Testis (tissue), 3 donors: ENCODE data around the gene NEK2. TPM values are rescaled to one million over a fixed set of nuclear protein-coding genes. Genes with fewer than 3 reads are reported as not detected.
A peak's percentile ranks its signal among the peaks of the same experiment; 100 is the strongest.

ENCODE experiments used
- DNase-seq: peaks from one replicate; pipeline ENCODE4 v3.0.0-alpha.2; 2019
- H3K27ac ChIP-seq, 2 donors: fragments of 200-600 bp; sonication (generic); one replicate each; pipeline ENCODE4 v1.5.1; 2019
- H3K27me3 ChIP-seq: fragments of 200-600 bp; sonication (generic); one replicate; pipeline ENCODE4 v1.5.1; 2019
- H3K36me3 ChIP-seq: fragments of 200-600 bp; sonication (generic); one replicate; pipeline ENCODE4 v1.5.1; 2017; ENCODE audit warnings: low read depth; ENCODE audit errors: missing control alignments
- H3K4me1 ChIP-seq: fragments of 200-600 bp; sonication (generic); one replicate; pipeline ENCODE4 v1.5.1; 2019
- H3K4me3 ChIP-seq, 2 donors: fragments of 200-600 bp; sonication (generic); one replicate each; pipeline ENCODE4 v1.5.1; 2017 to 2019
- H3K9me3 ChIP-seq: fragments of 200-600 bp; sonication (generic); one replicate; pipeline ENCODE4 v1.5.1; 2017
- CTCF ChIP-seq, 3 experiments: fragments of 450-650 bp in 2 of 3; fragments of 200-600 bp in 1 of 3; sonication (generic) in 1 of 3; IDR thresholded peaks; one replicate each; pipeline ENCODE4 v1.5.1; 2016 to 2019; ENCODE audit warnings: antibody characterized with exemption in 3 of 3, mild to moderate bottlenecking in 2 of 3, moderate library complexity in 1 of 3
- POLR2A ChIP-seq: fragments of 450-650 bp; IDR thresholded peaks from one replicate; pipeline ENCODE4 v1.6.1; 2017; ENCODE audit warnings: antibody characterized with exemption, mild to moderate bottlenecking, moderate library complexity
- WGBS, 2 donors: methylation state at CpG; one replicate each; pipeline ENCODE4 v1.1.5; 2018; 5-methylcytosine and 5-hydroxymethylcytosine counted together
- intact Hi-C: fragments of 100-400 bp; cut with DNase I; formaldehyde crosslinking; loops from one replicate; pipeline ENCODE4 v1.15.1; 2023; ENCODE audit warnings: low total_unique reads
- polyA plus RNA-seq: library from polyadenylated mRNA; stranded (reverse); fragments of 350-450 nt; fragmentation: Illumina TruSeq; extraction: RNeasy Lipid Tissue Mini Kit (QIAGEN cat#74804); gene quantifications from one replicate; pipeline ENCODE4 v1.2.3, GENCODE V29; 2014; ENCODE audit warnings: low read depth, low replicate concordance; ENCODE audit not compliant: insufficient read depth
- total RNA-seq, 2 donors: library from RNA; depleted of rRNA; stranded (reverse); fragments of >200 nt; gene quantifications; one replicate each; pipeline ENCODE4 v1.2.3, GENCODE V29; 2016

Gene NEK2
- total and polyA plus RNA-seq, 3 donors from 2014 or later: 40.0 to 126 (median 53.9) TPM

GRCh38 chr1:211653293-211653692, 22.1 kb downstream of the NEK2 start:
- no peak for DNase-seq
- H3K27me3 ChIP-seq: no peaks in the 10 kb centered on the region

GRCh38 chr1:211652371-211652770, 23.1 kb downstream of the NEK2 start:
- 89 to 90% methylated on average over 4 to 6 of the region's 6 CpGs for WGBS, 2 donors
- TF ChIP-seq CTCF (IDR thresholded peaks at IDR 0.05) (no peak), POLR2A (no peak)
- intact Hi-C loops: loop anchor here (5.0 to 10.0 kb wide), 3 partner anchors 78 to 318 kb away; partner anchors contain the start of gene SLC30A1
- Histone ChIP-seq H3K4me1 (no peaks in the 10 kb centered on the region), H3K4me3 (no peak overlapping the region), H3K27ac (no peak overlapping the region), H3K36me3 (no peaks in the 10 kb centered on the region), H3K27me3 (no peaks in the 10 kb centered on the region), H3K9me3 (no peaks in the 10 kb centered on the region)
- no peak for DNase-seq

More at GRCh38 chr1:211653293-211653692, 22.1 kb downstream of the NEK2 start:
- Histone ChIP-seq H3K4me1 (no peaks in the 10 kb centered on the region), H3K36me3 (no peaks in the 10 kb centered on the region), H3K4me3 (no peak overlapping the region), H3K27ac (no peak overlapping the region), H3K9me3 (no peaks in the 10 kb centered on the region)
- WGBS, 2 donors: 78 to 93% methylated on average over 4 of the region's 4 CpGs
- TF ChIP-seq CTCF (IDR thresholded peaks at IDR 0.05) (no peak), POLR2A (no peak)
- intact Hi-C loops: loop anchor here (5.0 to 10.0 kb wide), 3 partner anchors 78 to 318 kb away; partner anchors contain the start of gene SLC30A1

GRCh38 chr1:211650904-211651303, 24.5 kb downstream of the NEK2 start:
- Histone ChIP-seq H3K36me3 (no peaks in the 10 kb centered on the region), H3K27me3 (no peaks in the 10 kb centered on the region), H3K27ac (no peak overlapping the region), H3K9me3 (no peaks in the 10 kb centered on the region), H3K4me1 (no peaks in the 10 kb centered on the region), H3K4me3 (no peak overlapping the region)
- WGBS, 2 donors: 93 to 94% methylated on average over 6 to 7 of the region's 7 CpGs
- TF ChIP-seq CTCF (IDR thresholded peaks at IDR 0.05): no peak
- no peak for TF ChIP-seq POLR2A
- no peak for DNase-seq
- intact Hi-C loops: loop anchor here (5.0 to 10.0 kb wide), 3 partner anchors 76 to 316 kb away; partner anchors contain the start of gene SLC30A1

- no peak overlapping the region for H3K4me3 ChIP-seq
- TF ChIP-seq CTCF (IDR thresholded peaks at IDR 0.05) (peak in 2 of 3 experiments; percentile 60 to 69), POLR2A (no peak)
- DNase-seq: peak; percentile 74
Observed at GRCh38 chr1:211648980-211649934, 26.2 kb downstream of the NEK2 start.

More at GRCh38 chr1:211648980-211649934, 26.2 kb downstream of the NEK2 start:
- intact Hi-C loops: no loop called here
- Histone ChIP-seq H3K9me3 (no peaks in the 10 kb centered on the region), H3K27me3 (no peaks in the 10 kb centered on the region), H3K36me3 (no peaks in the 10 kb centered on the region), H3K4me1 (no peaks in the 10 kb centered on the region), H3K27ac (no peak overlapping the region)
- WGBS, 2 donors: 61 to 90% methylated on average over 9 of the region's 9 CpGs
